ENCODE data around the gene MIAT.

- no peak for TF ChIP-seq POLR2A (IDR thresholded peaks at IDR 0.05)
- TF ChIP-seq, protein P1, sequence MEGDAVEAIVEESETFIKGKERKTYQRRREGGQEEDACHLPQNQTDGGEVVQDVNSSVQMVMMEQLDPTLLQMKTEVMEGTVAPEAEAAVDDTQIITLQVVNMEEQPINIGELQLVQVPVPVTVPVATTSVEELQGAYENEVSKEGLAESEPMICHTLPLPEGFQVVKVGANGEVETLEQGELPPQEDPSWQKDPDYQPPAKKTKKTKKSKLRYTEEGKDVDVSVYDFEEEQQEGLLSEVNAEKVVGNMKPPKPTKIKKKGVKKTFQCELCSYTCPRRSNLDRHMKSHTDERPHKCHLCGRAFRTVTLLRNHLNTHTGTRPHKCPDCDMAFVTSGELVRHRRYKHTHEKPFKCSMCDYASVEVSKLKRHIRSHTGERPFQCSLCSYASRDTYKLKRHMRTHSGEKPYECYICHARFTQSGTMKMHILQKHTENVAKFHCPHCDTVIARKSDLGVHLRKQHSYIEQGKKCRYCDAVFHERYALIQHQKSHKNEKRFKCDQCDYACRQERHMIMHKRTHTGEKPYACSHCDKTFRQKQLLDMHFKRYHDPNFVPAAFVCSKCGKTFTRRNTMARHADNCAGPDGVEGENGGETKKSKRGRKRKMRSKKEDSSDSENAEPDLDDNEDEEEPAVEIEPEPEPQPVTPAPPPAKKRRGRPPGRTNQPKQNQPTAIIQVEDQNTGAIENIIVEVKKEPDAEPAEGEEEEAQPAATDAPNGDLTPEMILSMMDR (IDR thresholded peaks at IDR 0.05): no peak
These were observed 4.8 kb downstream of the MIAT start for GRCh38 chr22:26662160-26662559.

Measured in tibial nerve (tissue), 3 donors.